ENCODE results near the gene WNK1.

WNK1 gene

DNA sequence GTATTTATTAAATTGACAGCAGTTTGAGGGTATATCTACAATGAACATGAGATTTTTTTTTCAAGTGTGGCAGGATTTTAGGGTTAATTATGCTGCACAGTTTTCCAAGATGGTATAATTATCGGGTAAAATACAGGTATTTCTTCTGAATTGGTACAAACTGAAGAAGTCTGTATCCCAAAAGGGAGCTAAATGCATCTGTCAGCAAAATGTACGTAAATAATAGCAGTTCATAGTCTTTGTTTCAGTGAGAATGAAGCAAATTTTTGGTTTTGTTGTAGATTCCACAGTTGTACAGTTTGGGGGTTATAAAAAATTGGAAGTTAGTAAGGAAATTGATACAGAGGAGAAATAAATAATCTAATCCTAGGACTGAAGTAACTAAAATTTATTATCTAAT, 133.8 kb downstream of the WNK1 start:
- no peak for TF ChIP-seq EZH2phosphoT487 (IDR thresholded peaks at IDR 0.05; ENCODE audit: low read depth)
- TF ChIP-seq, protein P1, sequence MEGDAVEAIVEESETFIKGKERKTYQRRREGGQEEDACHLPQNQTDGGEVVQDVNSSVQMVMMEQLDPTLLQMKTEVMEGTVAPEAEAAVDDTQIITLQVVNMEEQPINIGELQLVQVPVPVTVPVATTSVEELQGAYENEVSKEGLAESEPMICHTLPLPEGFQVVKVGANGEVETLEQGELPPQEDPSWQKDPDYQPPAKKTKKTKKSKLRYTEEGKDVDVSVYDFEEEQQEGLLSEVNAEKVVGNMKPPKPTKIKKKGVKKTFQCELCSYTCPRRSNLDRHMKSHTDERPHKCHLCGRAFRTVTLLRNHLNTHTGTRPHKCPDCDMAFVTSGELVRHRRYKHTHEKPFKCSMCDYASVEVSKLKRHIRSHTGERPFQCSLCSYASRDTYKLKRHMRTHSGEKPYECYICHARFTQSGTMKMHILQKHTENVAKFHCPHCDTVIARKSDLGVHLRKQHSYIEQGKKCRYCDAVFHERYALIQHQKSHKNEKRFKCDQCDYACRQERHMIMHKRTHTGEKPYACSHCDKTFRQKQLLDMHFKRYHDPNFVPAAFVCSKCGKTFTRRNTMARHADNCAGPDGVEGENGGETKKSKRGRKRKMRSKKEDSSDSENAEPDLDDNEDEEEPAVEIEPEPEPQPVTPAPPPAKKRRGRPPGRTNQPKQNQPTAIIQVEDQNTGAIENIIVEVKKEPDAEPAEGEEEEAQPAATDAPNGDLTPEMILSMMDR (IDR thresholded peaks at IDR 0.05; ENCODE audit: low read depth, low read length): no peak
- Histone ChIP-seq H3K4me2 (ENCODE audit: low read length) (no peak overlapping the region), H2AFZ (ENCODE audit: low read depth, low read length) (no peak overlapping the region), H3K27me3 (ENCODE audit: low read depth, low read length) (no peaks in the 10 kb centered on the region), H3K36me3 (replicated peaks; ENCODE audit: low read depth, low read length) (peaks cover 70% of the 10 kb centered on the region), H3K4me1 (ENCODE audit: low read length) (peaks cover 34% of the 10 kb centered on the region), H4K20me1 (ENCODE audit: insufficient read depth, low read length) (no peaks in the 10 kb centered on the region), H3K79me2 (ENCODE audit: low read length) (no peaks in the 10 kb centered on the region), H3K9ac (ENCODE audit: low read length) (no peak overlapping the region), H3K4me3 (ENCODE audit: low read length) (no peak overlapping the region), H3K27ac (ENCODE audit: low read length) (no peak overlapping the region), H3K9me3 (ENCODE audit: insufficient read depth, low read length) (no peaks in the 10 kb centered on the region)

DNA sequence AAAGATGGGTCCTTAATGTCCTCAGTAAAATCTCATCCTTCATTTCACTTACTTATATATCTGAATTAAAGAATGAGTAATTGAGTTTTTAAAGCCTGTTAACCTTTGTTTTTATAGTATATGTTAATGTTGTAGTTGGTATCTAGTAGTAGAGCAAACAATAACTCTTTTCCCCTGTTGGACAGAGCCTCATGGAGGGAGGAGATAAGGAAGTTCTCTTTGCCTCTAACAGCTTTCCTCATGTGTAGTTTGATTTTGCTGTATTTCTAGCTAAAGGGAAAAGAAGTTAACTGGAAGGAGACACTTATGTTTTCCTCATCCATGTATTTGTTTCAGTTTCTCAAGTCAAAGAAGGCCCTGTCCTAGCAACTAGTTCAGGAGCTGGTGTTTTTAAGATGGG, 141.8 kb downstream of the WNK1 start:
- no peak overlapping the region for H3K4me3 ChIP-seq (ENCODE audit: low read length)
- no peak overlapping the region for H3K27ac ChIP-seq (ENCODE audit: low read length)
- H3K4me1 ChIP-seq (ENCODE audit: low read length): no peaks in the 10 kb centered on the region
- no peak overlapping the region for H3K4me2 ChIP-seq (ENCODE audit: low read length)
- TF ChIP-seq, protein P1 (IDR thresholded peaks at IDR 0.05; ENCODE audit: low read depth, low read length): no peak
- no peak for TF ChIP-seq EZH2phosphoT487 (IDR thresholded peaks at IDR 0.05; ENCODE audit: low read depth)
- H3K9ac ChIP-seq (ENCODE audit: low read length): no peak overlapping the region
- no peaks in the 10 kb centered on the region for H3K27me3 ChIP-seq (ENCODE audit: low read depth, low read length)
- H3K79me2 ChIP-seq (ENCODE audit: low read length): no peaks in the 10 kb centered on the region
- H3K9me3 ChIP-seq (ENCODE audit: insufficient read depth, low read length): no peaks in the 10 kb centered on the region
- H4K20me1 ChIP-seq (ENCODE audit: insufficient read depth, low read length): no peaks in the 10 kb centered on the region
- H3K36me3 ChIP-seq (replicated peaks; ENCODE audit: low read depth, low read length): peaks cover 40% of the 10 kb centered on the region
- no peak overlapping the region for H2AFZ ChIP-seq (ENCODE audit: low read depth, low read length)

- Histone ChIP-seq H3K36me3 (replicated peaks; ENCODE audit: low read depth, low read length) (peaks cover 44% of the 10 kb centered on the region), H3K27ac (ENCODE audit: low read length) (no peak overlapping the region), H3K4me1 (ENCODE audit: low read length) (no peaks in the 10 kb centered on the region), H3K9ac (ENCODE audit: low read length) (no peak overlapping the region), H4K20me1 (ENCODE audit: insufficient read depth, low read length) (no peaks in the 10 kb centered on the region), H3K9me3 (ENCODE audit: insufficient read depth, low read length) (no peaks in the 10 kb centered on the region), H3K4me2 (ENCODE audit: low read length) (no peak overlapping the region), H2AFZ (ENCODE audit: low read depth, low read length) (no peak overlapping the region), H3K27me3 (ENCODE audit: low read depth, low read length) (no peaks in the 10 kb centered on the region), H3K79me2 (ENCODE audit: low read length) (no peaks in the 10 kb centered on the region), H3K4me3 (ENCODE audit: low read length) (no peak overlapping the region)
- TF ChIP-seq, protein P1 (IDR thresholded peaks at IDR 0.05; ENCODE audit: low read depth, low read length): no peak
- TF ChIP-seq EZH2phosphoT487 (IDR thresholded peaks at IDR 0.05; ENCODE audit: low read depth): no peak
These were observed 143.7 kb downstream of the WNK1 start for GRCh38 chr12:896031-896430.

- no peak for TF ChIP-seq EZH2phosphoT487 (IDR thresholded peaks at IDR 0.05; ENCODE audit: low read depth)
- TF ChIP-seq, protein P1 (IDR thresholded peaks at IDR 0.05; ENCODE audit: low read depth, low read length): no peak
These were observed 145.0 kb downstream of the WNK1 start for GRCh38 chr12:897386-897785.

More at GRCh38 chr12:897386-897785, 145.0 kb downstream of the WNK1 start:
- Histone ChIP-seq H3K4me1 (ENCODE audit: low read length) (no peaks in the 10 kb centered on the region), H3K4me2 (ENCODE audit: low read length) (no peak overlapping the region), H3K9ac (ENCODE audit: low read length) (no peak overlapping the region), H3K27ac (ENCODE audit: low read length) (no peak overlapping the region), H3K27me3 (ENCODE audit: low read depth, low read length) (no peaks in the 10 kb centered on the region), H2AFZ (ENCODE audit: low read depth, low read length) (no peak overlapping the region), H3K36me3 (replicated peaks; ENCODE audit: low read depth, low read length) (peaks cover 50% of the 10 kb centered on the region), H4K20me1 (ENCODE audit: insufficient read depth, low read length) (no peaks in the 10 kb centered on the region), H3K79me2 (ENCODE audit: low read length) (no peaks in the 10 kb centered on the region), H3K4me3 (ENCODE audit: low read length) (no peak overlapping the region), H3K9me3 (ENCODE audit: insufficient read depth, low read length) (no peaks in the 10 kb centered on the region)
